ENCODE results near the gene NR2E1.
A peak's percentile ranks its signal among the peaks of the same experiment; 100 is the strongest.

The NR2E1 gene
- 0 to 0.19 (median 0) reads per million in 3 donors for total RNA-seq

- Histone ChIP-seq H3K27me3 (replicated peaks; ENCODE audit: control insufficient read depth, insufficient read depth, low read length, poor library complexity, severe bottlenecking) (peaks cover 71% of the 10 kb centered on the region), H3K4me1 (ENCODE audit: control insufficient read depth, insufficient read depth, low read length, poor library complexity, severe bottlenecking) (peaks cover 41% of the 10 kb centered on the region), H3K36me3 (ENCODE audit: control insufficient read depth, insufficient read depth, low read length) (no peaks in the 10 kb centered on the region), H3K9me3 (ENCODE audit: control insufficient read depth, low read length) (no peaks in the 10 kb centered on the region), H3K4me3 (ENCODE audit: insufficient read depth, low read depth, low read length, poor library complexity, severe bottlenecking) (no peak within 1 kb of the TSS), H3K27ac (ENCODE audit: insufficient read depth, low read length, poor library complexity, severe bottlenecking) (no peak within 1 kb of the TSS)
- no peak for DNase-seq
These were observed at the start of gene NR2E1 for GRCh38 chr6:108165714-108166663. NR2E1 (plus strand) TSS chr6:108166022; CDS start chr6:108166766, 744 bp downstream.

- Histone ChIP-seq H3K27me3 (replicated peaks; ENCODE audit: control insufficient read depth, insufficient read depth, low read length, poor library complexity, severe bottlenecking) (peaks cover 56% of the 10 kb centered on the region), H3K9me3 (ENCODE audit: control insufficient read depth, low read length) (no peaks in the 10 kb centered on the region), H3K4me3 (ENCODE audit: insufficient read depth, low read depth, low read length, poor library complexity, severe bottlenecking) (peak overlapping the region; percentile 81), H3K4me1 (ENCODE audit: control insufficient read depth, insufficient read depth, low read length, poor library complexity, severe bottlenecking) (peaks cover 41% of the 10 kb centered on the region), H3K27ac (ENCODE audit: insufficient read depth, low read length, poor library complexity, severe bottlenecking) (no peak overlapping the region), H3K36me3 (ENCODE audit: control insufficient read depth, insufficient read depth, low read length) (no peaks in the 10 kb centered on the region)
- no peak for DNase-seq
These were observed 49.0 kb upstream of the NR2E1 start for GRCh38 chr6:108116546-108117426.

- H3K4me3 ChIP-seq (ENCODE audit: insufficient read depth, low read depth, low read length, poor library complexity, severe bottlenecking) = peak overlapping the region; percentile 81
- no peak overlapping the region for H3K27ac ChIP-seq (ENCODE audit: insufficient read depth, low read length, poor library complexity, severe bottlenecking)
- H3K36me3 ChIP-seq (ENCODE audit: control insufficient read depth, insufficient read depth, low read length) = no peaks in the 10 kb centered on the region
- DNase-seq = no peak
- H3K9me3 ChIP-seq (ENCODE audit: control insufficient read depth, low read length) = no peaks in the 10 kb centered on the region
- peaks cover 41% of the 10 kb centered on the region for H3K4me1 ChIP-seq (ENCODE audit: control insufficient read depth, insufficient read depth, low read length, poor library complexity, severe bottlenecking)
- H3K27me3 ChIP-seq (replicated peaks; ENCODE audit: control insufficient read depth, insufficient read depth, low read length, poor library complexity, severe bottlenecking) = peaks cover 56% of the 10 kb centered on the region
These were observed 48.1 kb upstream of the NR2E1 start for GRCh38 chr6:108117427-108118358.

- peak overlapping the region; percentile 81 for H3K4me3 ChIP-seq (ENCODE audit: insufficient read depth, low read depth, low read length, poor library complexity, severe bottlenecking)
- H3K27me3 ChIP-seq (replicated peaks; ENCODE audit: control insufficient read depth, insufficient read depth, low read length, poor library complexity, severe bottlenecking) = peaks cover 59% of the 10 kb centered on the region
- no peak overlapping the region for H3K27ac ChIP-seq (ENCODE audit: insufficient read depth, low read length, poor library complexity, severe bottlenecking)
- no peaks in the 10 kb centered on the region for H3K9me3 ChIP-seq (ENCODE audit: control insufficient read depth, low read length)
- no peaks in the 10 kb centered on the region for H3K36me3 ChIP-seq (ENCODE audit: control insufficient read depth, insufficient read depth, low read length)
- no peak for DNase-seq
- peaks cover 41% of the 10 kb centered on the region for H3K4me1 ChIP-seq (ENCODE audit: control insufficient read depth, insufficient read depth, low read length, poor library complexity, severe bottlenecking)
These were observed 47.5 kb upstream of the NR2E1 start for GRCh38 chr6:108118359-108118724.

- peaks cover 64% of the 10 kb centered on the region for H3K27me3 ChIP-seq (replicated peaks; ENCODE audit: control insufficient read depth, insufficient read depth, low read length, poor library complexity, severe bottlenecking)
- no peak for DNase-seq
These were observed 46.7 kb upstream of the NR2E1 start for GRCh38 chr6:108118810-108119768.

GRCh38 chr6:108119769-108120141, 46.1 kb upstream of the NR2E1 start:
- DNase-seq = no peak
- H3K27ac ChIP-seq (ENCODE audit: insufficient read depth, low read length, poor library complexity, severe bottlenecking) = no peak overlapping the region
- peak overlapping the region; percentile 47 for H3K4me3 ChIP-seq (ENCODE audit: insufficient read depth, low read depth, low read length, poor library complexity, severe bottlenecking)
- no peaks in the 10 kb centered on the region for H3K36me3 ChIP-seq (ENCODE audit: control insufficient read depth, insufficient read depth, low read length)
- H3K4me1 ChIP-seq (ENCODE audit: control insufficient read depth, insufficient read depth, low read length, poor library complexity, severe bottlenecking) = peaks cover 32% of the 10 kb centered on the region
- no peaks in the 10 kb centered on the region for H3K9me3 ChIP-seq (ENCODE audit: control insufficient read depth, low read length)
- H3K27me3 ChIP-seq (replicated peaks; ENCODE audit: control insufficient read depth, insufficient read depth, low read length, poor library complexity, severe bottlenecking) = peaks cover 58% of the 10 kb centered on the region

More at GRCh38 chr6:108118810-108119768, 46.7 kb upstream of the NR2E1 start:
- no peak overlapping the region for H3K27ac ChIP-seq (ENCODE audit: insufficient read depth, low read length, poor library complexity, severe bottlenecking)
- peaks cover 35% of the 10 kb centered on the region for H3K4me1 ChIP-seq (ENCODE audit: control insufficient read depth, insufficient read depth, low read length, poor library complexity, severe bottlenecking)
- no peaks in the 10 kb centered on the region for H3K9me3 ChIP-seq (ENCODE audit: control insufficient read depth, low read length)
- peak overlapping the region; percentile 47 for H3K4me3 ChIP-seq (ENCODE audit: insufficient read depth, low read depth, low read length, poor library complexity, severe bottlenecking)
- H3K36me3 ChIP-seq (ENCODE audit: control insufficient read depth, insufficient read depth, low read length) = no peaks in the 10 kb centered on the region

GRCh38 chr6:108120311-108120710, 45.5 kb upstream of the NR2E1 start:
- Histone ChIP-seq H3K27me3 (replicated peaks; ENCODE audit: control insufficient read depth, insufficient read depth, low read length, poor library complexity, severe bottlenecking) (peaks cover 53% of the 10 kb centered on the region), H3K27ac (ENCODE audit: insufficient read depth, low read length, poor library complexity, severe bottlenecking) (no peak overlapping the region), H3K36me3 (ENCODE audit: control insufficient read depth, insufficient read depth, low read length) (no peaks in the 10 kb centered on the region), H3K4me3 (ENCODE audit: insufficient read depth, low read depth, low read length, poor library complexity, severe bottlenecking) (no peak overlapping the region), H3K9me3 (ENCODE audit: control insufficient read depth, low read length) (no peaks in the 10 kb centered on the region), H3K4me1 (ENCODE audit: control insufficient read depth, insufficient read depth, low read length, poor library complexity, severe bottlenecking) (peaks cover 26% of the 10 kb centered on the region)
- DNase-seq = no peak

- H3K4me3 ChIP-seq (ENCODE audit: insufficient read depth, low read depth, low read length, poor library complexity, severe bottlenecking) = no peak overlapping the region
- no peaks in the 10 kb centered on the region for H3K9me3 ChIP-seq (ENCODE audit: control insufficient read depth, low read length)
- no peak for DNase-seq
- H3K36me3 ChIP-seq (ENCODE audit: control insufficient read depth, insufficient read depth, low read length) = no peaks in the 10 kb centered on the region
- H3K4me1 ChIP-seq (ENCODE audit: control insufficient read depth, insufficient read depth, low read length, poor library complexity, severe bottlenecking) = peaks cover 21% of the 10 kb centered on the region
- no peak overlapping the region for H3K27ac ChIP-seq (ENCODE audit: insufficient read depth, low read length, poor library complexity, severe bottlenecking)
- peaks cover 42% of the 10 kb centered on the region for H3K27me3 ChIP-seq (replicated peaks; ENCODE audit: control insufficient read depth, insufficient read depth, low read length, poor library complexity, severe bottlenecking)
These were observed 44.2 kb upstream of the NR2E1 start for GRCh38 chr6:108121612-108122011.
